Heart right ventricle (tissue), 16 donors: ENCODE measurements around the gene CRP. TPM values are rescaled to one million over a fixed set of nuclear protein-coding genes. Genes with fewer than 3 reads are reported as not detected.

ENCODE experiments used
- ATAC-seq, 8 donors: fragments of 200-7000 bp; cut with Tn5 transposase; one replicate each; pipeline ENCODE4 v1.9.1; 2020; ENCODE audit warnings: mild to moderate bottlenecking in 8 of 8, moderate library complexity in 8 of 8, moderate number of reproducible peaks in 1 of 8
- DNase-seq, 2 donors: peaks; one replicate each; pipeline ENCODE4 v3.0.0-alpha.2; 2020
- H3K27ac ChIP-seq, 10 donors: fragments of 200-600 bp; sonication (generic) in 2 of 10; one replicate each; pipeline versions ENCODE4 v1.5.0 to v1.8.0; 2020 to 2022; ENCODE audit warnings: mild to moderate bottlenecking in 3 of 10
- H3K27me3 ChIP-seq, 7 donors: fragments of 200-600 bp; one replicate each; pipeline ENCODE4 v1.8.0; 2021 to 2022; ENCODE audit warnings: mild to moderate bottlenecking in 2 of 7
- H3K36me3 ChIP-seq, 9 donors: fragments of 200-600 bp; sonication (generic) in 1 of 9; one replicate each; pipeline versions ENCODE4 v1.5.0 to v1.8.0; 2020 to 2022; ENCODE audit warnings: mild to moderate bottlenecking in 2 of 9
- H3K4me1 ChIP-seq, 9 donors: fragments of 200-600 bp; sonication (generic) in 1 of 9; one replicate each; pipeline versions ENCODE4 v1.5.0 to v1.8.0; 2020 to 2022; ENCODE audit warnings: mild to moderate bottlenecking in 4 of 9
- H3K4me3 ChIP-seq, 10 donors: fragments of 200-600 bp; sonication (generic) in 2 of 10; one replicate each; pipeline versions ENCODE4 v1.5.0 to v1.8.0; 2020 to 2022; ENCODE audit warnings: mild to moderate bottlenecking in 7 of 10, moderate library complexity in 2 of 10
- H3K9me3 ChIP-seq, 11 donors: fragments of 200-600 bp in 10 of 11; sonication (generic) in 2 of 11; one replicate each; pipeline versions ENCODE4 v1.5.0 to v1.8.0; 2013 to 2022; ENCODE audit warnings: mild to moderate bottlenecking in 2 of 11, control low read depth in 1 of 11, moderate library complexity in 1 of 11
- WGBS, 2 donors: extraction: QIAGEN DNeasy Blood & Tissue Kit; methylation state at CpG; one replicate each; pipeline ENCODE4 v1.1.7; 2013; ENCODE audit warnings: inconsistent platforms in 1 of 2; 5-methylcytosine and 5-hydroxymethylcytosine counted together
- intact Hi-C, 10 donors: fragments of 100-400 bp; cut with DNase I; formaldehyde crosslinking; loops; one replicate each; pipeline versions ENCODE4 v1.11.1 to v1.14.2; 2022
- long read RNA-seq, 3 donors: library from polyadenylated mRNA; unstranded; transcript quantifications; one replicate each; pipeline ENCODE4 v2.0.0, GENCODE V29; 2020 to 2021
- polyA plus RNA-seq, 2 donors: library from polyadenylated mRNA; stranded (reverse); fragments of 200-250 nt; gene quantifications; one replicate each; pipeline ENCODE4 v1.2.3, GENCODE V29; 2013
- total RNA-seq, 10 donors: library from RNA; stranded (reverse); fragmentation: NEBNext Ultra II Directional in 3 of 10; extraction: Animal tissue kit (Norgen Biotek cat#: 25700) in 3 of 10; gene quantifications; one replicate each; pipeline versions ENCODE4 v1.2.1 to v1.2.4, GENCODE V29; 2021 to 2023
- TF ChIP-seq, protein P1 (sequence below), 9 donors: fragments of 200-600 bp; sonication (generic) in 2 of 9; IDR thresholded peaks; one replicate each; pipeline versions ENCODE4 v1.5.0 to v1.8.0; 2021 to 2022; ENCODE audit warnings: antibody characterized with exemption in 9 of 9, mild to moderate bottlenecking in 5 of 9, moderate library complexity in 1 of 9
- donor health status: Arrhythmogenic right ventricular cardiomyopathy.
- donor health status: ischemic (EF 13 %, LVEDD 7.1; RV severe dilation, severe dysfunction).
- donor health status: healthy with polysubstance abuse.
- donor health status: DM: no; HTN: yes; CAD: no.
- donor health status: DM: no; HTN: no; CAD: no.
- donor health status: ischemic (EF 25% LVEDD 6.9; RV normal size, moderate dysfunction).
- donor health status: ischemic (EF 25% LVEDD 5.7; RV mildly dilated, moderate dysfunction).
- donor health status: healthy.
- donor health status: DM: yes; HTN: yes; CAD: no.
- donor health status: Ischemic cardiomyopathy.
- donor health status: ischemic (EF 35%, LVEDD 5.7; RV mildly dilated, moderate dysfunction).
- donor health status: nonischemic (EF 11% LVEDD 7.7; RV severe dilation, severe dysfunction).
- donor health status: DM: yes; HTN: yes; CAD: no.
- donor health status: PGD.
- donor health status: ischemic (EF 29% LVEDD 5.4; RV normal size, mild dysfunction).
- donor health status: nonischemic (EF 23%, LVEDD 6.1; RV moderate dilation, normal function).

The CRP gene, protein sequence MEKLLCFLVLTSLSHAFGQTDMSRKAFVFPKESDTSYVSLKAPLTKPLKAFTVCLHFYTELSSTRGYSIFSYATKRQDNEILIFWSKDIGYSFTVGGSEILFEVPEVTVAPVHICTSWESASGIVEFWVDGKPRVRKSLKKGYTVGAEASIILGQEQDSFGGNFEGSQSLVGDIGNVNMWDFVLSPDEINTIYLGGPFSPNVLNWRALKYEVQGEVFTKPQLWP
- total RNA-seq (under 1 TPM in 1 of 10 donors, not detected in 9; 0.61 TPM), polyA plus RNA-seq (under 1 TPM in 1 of 2 donors, not detected in 1; 0.26 TPM)
- long read RNA-seq, donor 1 = 0 reads
- long read RNA-seq, donor 2 = 0 reads
- long read RNA-seq, donor 3 = 0 reads

DNA sequence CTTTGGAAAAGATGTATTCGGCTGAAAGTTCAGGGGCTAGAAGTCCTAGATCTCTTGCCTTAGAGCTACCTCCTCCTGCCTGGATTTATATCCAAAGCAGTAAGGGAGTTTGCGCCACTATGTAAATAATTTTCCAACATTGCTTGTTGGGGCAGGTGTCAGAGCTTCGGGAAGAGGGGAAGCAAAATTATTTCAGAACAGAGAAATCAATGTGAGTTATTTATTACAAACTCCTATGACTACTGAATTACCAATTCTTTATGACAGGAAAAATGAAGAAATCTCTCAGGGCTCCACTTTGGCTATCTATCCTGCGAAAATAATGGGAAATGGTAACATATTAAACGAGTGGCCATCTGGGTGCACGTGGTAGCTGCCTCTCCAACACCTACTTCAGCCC lies at the start of gene CRP:
Gene CRP, minus strand, starts transcription at position 61 of the 400 bp plus-strand sequence. CDS start 104 bp downstream, outside the sequence.
- no peak within 1 kb of the TSS for H3K27ac ChIP-seq
- ATAC-seq (no peak), DNase-seq (no peak)
- H3K27me3 ChIP-seq = no peaks in the 10 kb centered on the region
- peaks cover 0 to 22% (median 0%) of the 10 kb centered on the region in 11 donors for H3K9me3 ChIP-seq
- TF ChIP-seq, protein P1, sequence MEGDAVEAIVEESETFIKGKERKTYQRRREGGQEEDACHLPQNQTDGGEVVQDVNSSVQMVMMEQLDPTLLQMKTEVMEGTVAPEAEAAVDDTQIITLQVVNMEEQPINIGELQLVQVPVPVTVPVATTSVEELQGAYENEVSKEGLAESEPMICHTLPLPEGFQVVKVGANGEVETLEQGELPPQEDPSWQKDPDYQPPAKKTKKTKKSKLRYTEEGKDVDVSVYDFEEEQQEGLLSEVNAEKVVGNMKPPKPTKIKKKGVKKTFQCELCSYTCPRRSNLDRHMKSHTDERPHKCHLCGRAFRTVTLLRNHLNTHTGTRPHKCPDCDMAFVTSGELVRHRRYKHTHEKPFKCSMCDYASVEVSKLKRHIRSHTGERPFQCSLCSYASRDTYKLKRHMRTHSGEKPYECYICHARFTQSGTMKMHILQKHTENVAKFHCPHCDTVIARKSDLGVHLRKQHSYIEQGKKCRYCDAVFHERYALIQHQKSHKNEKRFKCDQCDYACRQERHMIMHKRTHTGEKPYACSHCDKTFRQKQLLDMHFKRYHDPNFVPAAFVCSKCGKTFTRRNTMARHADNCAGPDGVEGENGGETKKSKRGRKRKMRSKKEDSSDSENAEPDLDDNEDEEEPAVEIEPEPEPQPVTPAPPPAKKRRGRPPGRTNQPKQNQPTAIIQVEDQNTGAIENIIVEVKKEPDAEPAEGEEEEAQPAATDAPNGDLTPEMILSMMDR (IDR thresholded peaks at IDR 0.05) = no peak
- WGBS, 2 donors = 77 to 79% methylated on average over 6 of the region's 6 CpGs
- intact Hi-C loops = no loop called here
- H3K4me1 ChIP-seq = no peaks in the 10 kb centered on the region
- H3K36me3 ChIP-seq = no peaks in the 10 kb centered on the region
- H3K4me3 ChIP-seq = no peak within 1 kb of the TSS

DNA sequence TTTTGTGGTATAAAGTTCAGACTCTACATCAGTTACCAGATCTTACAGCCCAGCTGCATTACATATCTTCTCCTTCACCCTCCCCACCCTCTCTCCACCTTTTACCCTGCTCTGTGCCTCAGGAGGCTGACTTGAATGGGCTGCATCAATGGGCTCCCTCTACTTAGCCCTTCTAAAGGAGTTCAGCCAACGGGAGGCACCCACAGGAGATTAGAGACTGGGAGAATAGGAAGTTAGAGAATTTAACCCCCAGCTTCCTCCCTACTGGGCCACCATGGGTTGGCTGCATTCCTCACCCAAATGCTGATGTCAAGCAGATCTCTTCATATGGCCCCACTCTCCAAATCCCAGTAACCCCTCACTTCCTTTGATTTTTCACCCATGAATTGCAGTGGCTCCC lies 49.3 kb upstream of the CRP start:
- TF ChIP-seq, protein P1 (IDR thresholded peaks at IDR 0.05) = no peak
- Histone ChIP-seq H3K36me3 (no peaks in the 10 kb centered on the region), H3K9me3 (no peaks in the 10 kb centered on the region), H3K4me3 (no peak overlapping the region), H3K4me1 (no peaks in the 10 kb centered on the region), H3K27me3 (peaks cover 0 to 12% (median 0%) of the 10 kb centered on the region in 7 donors), H3K27ac (no peak overlapping the region)
- WGBS, 2 donors = 10 to 15% methylated on average over 1 of the region's 1 CpG
- no peak for ATAC-seq
- DNase-seq = no peak
- intact Hi-C loops = no loop called here

DNA sequence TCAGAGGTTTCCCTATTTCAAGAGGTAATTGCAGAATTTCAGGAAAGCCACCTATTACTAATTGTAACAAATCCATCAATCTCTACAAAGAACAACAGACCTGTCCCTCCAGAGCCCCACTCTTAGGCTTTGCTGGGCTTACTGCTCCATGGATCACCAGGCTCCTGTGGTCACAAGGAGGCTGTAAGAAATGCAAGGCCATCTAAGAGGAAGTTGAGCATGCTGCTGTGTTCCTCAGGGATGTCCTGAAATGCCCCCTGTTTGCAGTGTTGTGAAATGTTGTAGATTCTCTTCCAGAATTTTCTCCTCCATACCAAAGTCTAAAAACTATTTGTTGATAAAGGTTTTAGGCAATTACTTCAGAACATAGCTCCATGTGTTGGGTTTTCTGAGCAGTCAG lies 42.0 kb upstream of the CRP start:
- Histone ChIP-seq H3K27me3 (no peaks in the 10 kb centered on the region), H3K4me3 (no peak overlapping the region), H3K36me3 (no peaks in the 10 kb centered on the region), H3K27ac (no peak overlapping the region), H3K9me3 (no peaks in the 10 kb centered on the region), H3K4me1 (peaks cover 0 to 23% (median 8%) of the 10 kb centered on the region in 9 donors)
- intact Hi-C loops = no loop called here
- ATAC-seq (peak in 3 of 8 donors; percentile 50 to 73 (median 56)), DNase-seq (no peak)
- TF ChIP-seq, protein P1 (IDR thresholded peaks at IDR 0.05) = no peak

DNA sequence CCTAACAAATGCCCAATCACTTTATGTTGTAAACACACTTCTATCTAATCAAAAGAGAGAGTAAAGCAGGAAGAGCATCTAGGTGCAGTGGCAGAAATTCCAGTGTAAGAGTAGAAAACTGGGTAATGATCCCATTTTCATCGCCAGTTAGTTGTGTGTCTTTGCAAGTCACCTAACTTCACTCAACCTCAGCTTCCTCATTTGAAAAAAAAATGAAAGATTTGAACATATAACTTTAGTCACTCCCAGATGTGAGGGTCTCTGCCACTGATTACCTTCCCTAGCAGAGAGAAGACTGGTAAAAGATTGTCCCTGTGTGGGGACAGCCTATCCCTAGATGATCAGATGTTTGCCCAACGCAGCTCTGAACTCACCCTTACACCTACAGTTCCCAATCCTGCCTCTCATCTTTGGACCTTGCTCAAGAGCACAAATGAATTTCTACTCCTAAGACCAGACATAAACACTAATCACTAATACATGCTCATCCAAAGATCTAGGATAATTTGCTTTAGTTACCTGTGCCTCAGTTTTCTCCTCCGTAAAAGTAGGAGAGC lies 41.1 kb upstream of the CRP start:
- Histone ChIP-seq H3K4me1 (peaks cover 0 to 23% (median 8%) of the 10 kb centered on the region in 9 donors), H3K9me3 (no peaks in the 10 kb centered on the region), H3K36me3 (no peaks in the 10 kb centered on the region), H3K4me3 (no peak overlapping the region), H3K27me3 (no peaks in the 10 kb centered on the region), H3K27ac (no peak overlapping the region)
- TF ChIP-seq, protein P1 (IDR thresholded peaks at IDR 0.05) = no peak
- intact Hi-C loops = no loop called here
- no peak for DNase-seq
- WGBS, 2 donors = 92 to 94% methylated on average over 3 of the region's 3 CpGs
- no peak for ATAC-seq
